Stimulated activated CD8-positive, alpha-beta memory T cell treated with anti-CD3 and anti-CD28 coated beads, Interleukin-4, amount 100 ng/mL, for 1 hour (primary cell): ENCODE measurements around the gene FBP2.

Experiments used
- DNase-seq, 2 donors: peaks; one replicate each; pipeline ENCODE4 v3.0.0-alpha.2; 2020; ENCODE audit warnings: low read depth in 2 of 2, low spot score in 1 of 2

FBP2 gene

GRCh38 chr9:94593459-94594345, at the start of gene FBP2:
Gene FBP2 (minus strand): TSS chr9:94593824. CDS start chr9:94593726, 98 bp downstream.
- DNase-seq, result no peak

GRCh38 chr9:94643176-94643575, 49.6 kb upstream of the FBP2 start:
- no peak for DNase-seq

GRCh38 chr9:94642501-94642900, 48.9 kb upstream of the FBP2 start:
- no peak for DNase-seq

- no peak for DNase-seq
Observed at GRCh38 chr9:94639999-94640376, 46.4 kb upstream of the FBP2 start.

- DNase-seq, result peak in 1 of 2 donors; percentile 19
Observed at GRCh38 chr9:94639061-94639998, 45.7 kb upstream of the FBP2 start, which contains the start of gene FBP1. Gene FBP1 (minus strand): TSS chr9:94639518. CDS start chr9:94639310, 208 bp downstream.

GRCh38 chr9:94638335-94639060, 44.9 kb upstream of the FBP2 start:
- no peak for DNase-seq

GRCh38 chr9:94632737-94633136, 39.1 kb upstream of the FBP2 start:
- DNase-seq, result no peak

GRCh38 chr9:94631599-94631998, 38.0 kb upstream of the FBP2 start:
- no peak for DNase-seq

GRCh38 chr9:94630833-94631232, 37.2 kb upstream of the FBP2 start:
- no peak for DNase-seq

- DNase-seq, result no peak
Observed at GRCh38 chr9:94630281-94630680, 36.7 kb upstream of the FBP2 start.

- no peak for DNase-seq
Observed at GRCh38 chr9:94627287-94627686, 33.7 kb upstream of the FBP2 start.

GRCh38 chr9:94625835-94626234, 32.2 kb upstream of the FBP2 start:
- no peak for DNase-seq

- no peak for DNase-seq
Observed at GRCh38 chr9:94624629-94625028, 31.0 kb upstream of the FBP2 start.

- DNase-seq, result no peak
Observed at GRCh38 chr9:94623253-94623652, 29.6 kb upstream of the FBP2 start.

- no peak for DNase-seq
Observed at GRCh38 chr9:94622087-94622800, 28.6 kb upstream of the FBP2 start.

- DNase-seq, result no peak
Observed at GRCh38 chr9:94619026-94619425, 25.4 kb upstream of the FBP2 start.

- no peak for DNase-seq
Observed at GRCh38 chr9:94613003-94613402, 19.4 kb upstream of the FBP2 start.

GRCh38 chr9:94612071-94612470, 18.4 kb upstream of the FBP2 start:
- DNase-seq, result no peak

- DNase-seq, result no peak
Observed at GRCh38 chr9:94611638-94612068, 18.0 kb upstream of the FBP2 start.

GRCh38 chr9:94610181-94610606, 16.6 kb upstream of the FBP2 start:
- no peak for DNase-seq

- DNase-seq, result no peak
Observed at GRCh38 chr9:94607423-94607691, 13.7 kb upstream of the FBP2 start.
